ENCODE data around the gene BMPR1A.

The BMPR1A gene

GRCh38 chr10:86755740-86756510 lies 494 bp upstream of the BMPR1A start:
- peak overlapping the region; percentile 82 for H3K27ac ChIP-seq
- TF ChIP-seq ZFX (IDR thresholded peaks at IDR 0.05; ENCODE audit: borderline replicate concordance) = no peak
- TF ChIP-seq CTCF (IDR thresholded peaks at IDR 0.05) = no peak

- H3K27ac ChIP-seq = peak overlapping the region; percentile 82
- TF ChIP-seq ZFX (IDR thresholded peaks at IDR 0.05; ENCODE audit: borderline replicate concordance) (no peak), CTCF (IDR thresholded peaks at IDR 0.05) (no peak)
These were observed 924 bp downstream of the BMPR1A start for GRCh38 chr10:86757113-86757972.

GRCh38 chr10:86758189-86759072 lies 2.0 kb downstream of the BMPR1A start:
- no peak overlapping the region for H3K27ac ChIP-seq
- TF ChIP-seq ZFX (IDR thresholded peaks at IDR 0.05; ENCODE audit: borderline replicate concordance) (no peak), CTCF (IDR thresholded peaks at IDR 0.05) (no peak)

- no peak for TF ChIP-seq ZFX (IDR thresholded peaks at IDR 0.05; ENCODE audit: borderline replicate concordance)
- no peak overlapping the region for H3K27ac ChIP-seq
These were observed 2.8 kb downstream of the BMPR1A start for GRCh38 chr10:86759073-86759672.

- H3K27ac ChIP-seq = no peak overlapping the region
- no peak for TF ChIP-seq CTCF (IDR thresholded peaks at IDR 0.05)
- no peak for TF ChIP-seq ZFX (IDR thresholded peaks at IDR 0.05; ENCODE audit: borderline replicate concordance)
These were observed 7.0 kb downstream of the BMPR1A start for GRCh38 chr10:86763404-86763803.

GRCh38 chr10:86765548-86765947 lies 9.1 kb downstream of the BMPR1A start:
- TF ChIP-seq ZFX (IDR thresholded peaks at IDR 0.05; ENCODE audit: borderline replicate concordance) (no peak), CTCF (IDR thresholded peaks at IDR 0.05) (no peak)
- H3K27ac ChIP-seq = no peak overlapping the region
